PFSK-1 (cell line): ENCODE measurements around the gene CEP97.

Experiments
- POLR2AphosphoS5 ChIP-seq: IDR thresholded peaks from 2 replicates; pipeline ENCODE4 v1.6.1; 2012; ENCODE audit warnings: low read depth, mild to moderate bottlenecking, control low read depth, low read length, moderate library complexity
- REST ChIP-seq, 2 experiments: IDR thresholded peaks; 2 replicates each; pipeline versions ENCODE4 v1.6.1 to v1.8.0; 2011 to 2012; ENCODE audit warnings: low read depth in 2 of 2, low read length in 2 of 2, control low read depth in 1 of 2, inconsistent platforms in 1 of 2, mild to moderate bottlenecking in 1 of 2, moderate library complexity in 1 of 2; ENCODE audit not compliant: insufficient read depth in 1 of 2
- SIN3A ChIP-seq: IDR thresholded peaks from 2 replicates; pipeline ENCODE4 v1.6.1; 2012; ENCODE audit warnings: mild to moderate bottlenecking, low read length, moderate library complexity, borderline replicate concordance; ENCODE audit not compliant: insufficient read depth
- TAF1 ChIP-seq: IDR thresholded peaks from 2 replicates; pipeline ENCODE4 v1.6.1; 2012; ENCODE audit warnings: low read length, control low read depth, borderline replicate concordance; ENCODE audit not compliant: insufficient read depth

GRCh38 chr3:101744811-101745210 lies 20.4 kb downstream of the CEP97 start:
- TF ChIP-seq REST (IDR thresholded peaks at IDR 0.05; ENCODE audit: insufficient read depth in 1 of 2, low read depth in 2 of 2, low read length in 2 of 2): no peak
- TF ChIP-seq POLR2AphosphoS5: no peak
- no peak for TF ChIP-seq TAF1
- no peak for TF ChIP-seq SIN3A
